ENCODE results near the gene SMIM5.

SMIM5 gene

GRCh38 chr17:75603123-75603522, 30.1 kb upstream of the SMIM5 start:
- DNase-seq (ENCODE audit: low spot score), result no peak

- no peak for DNase-seq (ENCODE audit: low spot score)
These were observed 29.1 kb upstream of the SMIM5 start for GRCh38 chr17:75604034-75604695.

- no peak for DNase-seq (ENCODE audit: low spot score)
These were observed 27.4 kb upstream of the SMIM5 start for GRCh38 chr17:75605790-75606189.

- DNase-seq (ENCODE audit: low spot score), result no peak
These were observed 26.1 kb upstream of the SMIM5 start for GRCh38 chr17:75607086-75607485.

- no peak for DNase-seq (ENCODE audit: low spot score)
These were observed 22.9 kb upstream of the SMIM5 start for GRCh38 chr17:75610103-75610984.

- no peak for DNase-seq (ENCODE audit: low spot score)
These were observed 21.3 kb upstream of the SMIM5 start for GRCh38 chr17:75611851-75612429.

GRCh38 chr17:75612906-75613626, 20.2 kb upstream of the SMIM5 start:
- no peak for DNase-seq (ENCODE audit: low spot score)

- peak; percentile 57 for DNase-seq (ENCODE audit: low spot score)
These were observed 19.2 kb upstream of the SMIM5 start for GRCh38 chr17:75614006-75614405.

- DNase-seq (ENCODE audit: low spot score), result no peak
These were observed 18.5 kb upstream of the SMIM5 start for GRCh38 chr17:75614556-75615270.

- no peak for DNase-seq (ENCODE audit: low spot score)
These were observed 17.9 kb upstream of the SMIM5 start for GRCh38 chr17:75615301-75615700.

- no peak for DNase-seq (ENCODE audit: low spot score)
These were observed 16.6 kb upstream of the SMIM5 start for GRCh38 chr17:75616521-75617122.

GRCh38 chr17:75617218-75617617, 16.0 kb upstream of the SMIM5 start:
- no peak for DNase-seq (ENCODE audit: low spot score)

- no peak for DNase-seq (ENCODE audit: low spot score)
These were observed 15.6 kb upstream of the SMIM5 start for GRCh38 chr17:75617675-75618074.

- DNase-seq (ENCODE audit: low spot score), result peak; percentile 69
These were observed 13.5 kb upstream of the SMIM5 start for GRCh38 chr17:75619506-75620431.

- DNase-seq (ENCODE audit: low spot score), result no peak
These were observed 11.7 kb upstream of the SMIM5 start for GRCh38 chr17:75621489-75621888.

GRCh38 chr17:75622076-75622475, 11.2 kb upstream of the SMIM5 start:
- DNase-seq (ENCODE audit: low spot score), result no peak

GRCh38 chr17:75622771-75623273, 10.4 kb upstream of the SMIM5 start:
- no peak for DNase-seq (ENCODE audit: low spot score)

GRCh38 chr17:75623386-75623785, 9.8 kb upstream of the SMIM5 start:
- no peak for DNase-seq (ENCODE audit: low spot score)

GRCh38 chr17:75624021-75624420, 9.2 kb upstream of the SMIM5 start:
- DNase-seq (ENCODE audit: low spot score), result no peak

Measured in AG08396 (cell line).